Measurements from ENCODE around the gene FBXW9. TPM values are rescaled to one million over a fixed set of nuclear protein-coding genes. Genes with fewer than 3 reads are reported as not detected.
A peak's percentile ranks its signal among the peaks of the same experiment; 100 is the strongest.

Gene FBXW9
- total RNA-seq, 1 donor from 2014 or later = 4.0 TPM

DNA sequence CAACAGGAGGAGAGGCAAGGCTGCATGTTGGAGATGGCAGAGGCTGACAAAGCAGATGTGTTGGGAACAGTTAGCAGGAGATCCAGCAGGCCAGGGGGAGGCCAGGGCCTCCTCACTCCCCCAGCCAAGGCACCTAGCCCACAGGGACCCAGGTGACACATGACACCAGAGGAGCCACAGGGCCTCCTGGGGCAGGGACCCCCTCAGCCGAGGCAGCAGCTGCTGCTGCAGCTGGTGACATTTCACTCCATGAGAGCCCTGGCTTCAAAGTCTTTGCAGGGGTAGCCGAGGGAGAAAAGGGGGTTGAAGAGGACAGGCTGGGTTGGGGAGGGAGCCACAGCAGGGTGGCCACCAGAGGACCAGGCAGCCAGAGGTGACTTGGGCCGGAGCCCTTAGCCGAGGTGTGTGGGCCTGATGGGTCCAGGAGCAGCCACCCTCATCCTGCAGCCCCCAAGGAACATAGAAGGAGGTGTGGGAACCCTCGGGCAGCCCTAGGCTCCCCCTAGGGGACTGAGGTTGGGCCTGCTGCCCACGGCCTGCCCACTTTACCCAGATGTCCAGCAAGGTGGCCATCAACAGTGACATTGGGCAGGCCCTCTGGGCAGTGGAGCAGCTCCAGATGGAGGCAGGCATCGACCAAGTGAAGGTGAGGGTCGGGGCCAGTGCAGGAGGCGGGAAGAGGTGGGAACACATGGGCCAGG lies 8.8 kb downstream of the FBXW9 start, which contains the start of gene GNG14:
Gene GNG14, plus strand, starts transcription at position 503 of the 701 bp plus-strand sequence. Its CDS starts 51 bp downstream, at position 554.
- Histone ChIP-seq H3K79me2 (ENCODE audit: low read depth) (no peaks in the 10 kb centered on the region), H4K20me1 (ENCODE audit: low read depth) (no peaks in the 10 kb centered on the region), H3F3A (ENCODE audit: low read depth) (peaks cover 4% of the 10 kb centered on the region), H3K27ac (no peak within 1 kb of the TSS), H3K9me3 (ENCODE audit: low read depth) (no peaks in the 10 kb centered on the region), H3K36me3 (no peaks in the 10 kb centered on the region), H3K9ac (no peak within 1 kb of the TSS), H3K4me3 (no peak within 1 kb of the TSS), H3K4me2 (no peak within 1 kb of the TSS), H3K27me3 (no peaks in the 10 kb centered on the region), H2AFZ (replicated peaks) (no peak within 1 kb of the TSS), H3K4me1 (no peaks in the 10 kb centered on the region)
- DNase-seq (ENCODE audit: low spot score) = no peak
- peak within 1 kb of the TSS; percentile 11 for H3K27ac Mint-ChIP-seq
- peak within 1 kb of the TSS; percentile 41 for H3K4me3 Mint-ChIP-seq
- H3K9me3 Mint-ChIP-seq = no peaks in the 10 kb centered on the region
- peaks cover 3% of the 10 kb centered on the region for H3K36me3 Mint-ChIP-seq
- no peaks in the 10 kb centered on the region for H3K4me1 Mint-ChIP-seq
- H3K27me3 Mint-ChIP-seq (ENCODE audit: insufficient read depth, low read depth) = no peaks in the 10 kb centered on the region
- TF ChIP-seq EZH2 (IDR thresholded peaks at IDR 0.05) (no peak), EZH2phosphoT487 (IDR thresholded peaks at IDR 0.05) (no peak)
- TF ChIP-seq, protein P1, sequence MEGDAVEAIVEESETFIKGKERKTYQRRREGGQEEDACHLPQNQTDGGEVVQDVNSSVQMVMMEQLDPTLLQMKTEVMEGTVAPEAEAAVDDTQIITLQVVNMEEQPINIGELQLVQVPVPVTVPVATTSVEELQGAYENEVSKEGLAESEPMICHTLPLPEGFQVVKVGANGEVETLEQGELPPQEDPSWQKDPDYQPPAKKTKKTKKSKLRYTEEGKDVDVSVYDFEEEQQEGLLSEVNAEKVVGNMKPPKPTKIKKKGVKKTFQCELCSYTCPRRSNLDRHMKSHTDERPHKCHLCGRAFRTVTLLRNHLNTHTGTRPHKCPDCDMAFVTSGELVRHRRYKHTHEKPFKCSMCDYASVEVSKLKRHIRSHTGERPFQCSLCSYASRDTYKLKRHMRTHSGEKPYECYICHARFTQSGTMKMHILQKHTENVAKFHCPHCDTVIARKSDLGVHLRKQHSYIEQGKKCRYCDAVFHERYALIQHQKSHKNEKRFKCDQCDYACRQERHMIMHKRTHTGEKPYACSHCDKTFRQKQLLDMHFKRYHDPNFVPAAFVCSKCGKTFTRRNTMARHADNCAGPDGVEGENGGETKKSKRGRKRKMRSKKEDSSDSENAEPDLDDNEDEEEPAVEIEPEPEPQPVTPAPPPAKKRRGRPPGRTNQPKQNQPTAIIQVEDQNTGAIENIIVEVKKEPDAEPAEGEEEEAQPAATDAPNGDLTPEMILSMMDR (IDR thresholded peaks at IDR 0.05) = no peak

DNA sequence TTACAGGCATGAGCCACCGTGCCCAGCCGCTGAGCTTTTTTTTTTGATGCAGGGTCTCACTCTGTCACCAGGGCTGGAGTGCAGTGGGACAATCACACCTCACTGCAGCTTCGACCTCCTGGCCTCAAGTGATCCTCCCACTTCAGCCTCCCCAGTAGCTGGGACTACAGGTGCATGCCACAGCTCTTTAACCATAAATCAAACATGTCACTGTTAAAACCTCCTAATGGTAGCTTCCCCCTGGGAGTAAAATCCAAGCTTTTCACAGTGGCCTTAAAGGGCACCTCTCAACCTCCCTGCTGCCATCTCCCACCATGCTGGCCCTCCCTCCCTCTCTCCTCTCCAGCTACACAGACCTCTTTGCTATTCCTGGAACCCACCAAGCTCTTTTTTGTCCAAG lies 10.6 kb downstream of the FBXW9 start:
- H3K9ac ChIP-seq = no peak overlapping the region
- peaks cover 21% of the 10 kb centered on the region for H3F3A ChIP-seq (ENCODE audit: low read depth)
- no peaks in the 10 kb centered on the region for H4K20me1 ChIP-seq (ENCODE audit: low read depth)
- no peaks in the 10 kb centered on the region for H3K36me3 ChIP-seq
- H3K27me3 ChIP-seq = no peaks in the 10 kb centered on the region
- H3K4me3 ChIP-seq = no peak overlapping the region
- peak overlapping the region; percentile 10 for H3K4me3 Mint-ChIP-seq
- H3K9me3 ChIP-seq (ENCODE audit: low read depth) = no peaks in the 10 kb centered on the region
- peak overlapping the region; percentile 18 for H3K27ac Mint-ChIP-seq
- H3K4me1 ChIP-seq = no peaks in the 10 kb centered on the region
- no peaks in the 10 kb centered on the region for H3K79me2 ChIP-seq (ENCODE audit: low read depth)
- no peak overlapping the region for H2AFZ ChIP-seq (replicated peaks)
- H3K27ac ChIP-seq = no peak overlapping the region
- H3K36me3 Mint-ChIP-seq = peaks cover 7% of the 10 kb centered on the region
- no peaks in the 10 kb centered on the region for H3K9me3 Mint-ChIP-seq
- H3K4me2 ChIP-seq = no peak overlapping the region
- DNase-seq (ENCODE audit: low spot score) = no peak
- TF ChIP-seq, protein P1 (IDR thresholded peaks at IDR 0.05) = no peak
- no peak for TF ChIP-seq EZH2 (IDR thresholded peaks at IDR 0.05)
- no peak for TF ChIP-seq EZH2phosphoT487 (IDR thresholded peaks at IDR 0.05)
- peaks cover 4% of the 10 kb centered on the region for H3K4me1 Mint-ChIP-seq
- H3K27me3 Mint-ChIP-seq (ENCODE audit: insufficient read depth, low read depth) = peaks cover 4% of the 10 kb centered on the region

DNA sequence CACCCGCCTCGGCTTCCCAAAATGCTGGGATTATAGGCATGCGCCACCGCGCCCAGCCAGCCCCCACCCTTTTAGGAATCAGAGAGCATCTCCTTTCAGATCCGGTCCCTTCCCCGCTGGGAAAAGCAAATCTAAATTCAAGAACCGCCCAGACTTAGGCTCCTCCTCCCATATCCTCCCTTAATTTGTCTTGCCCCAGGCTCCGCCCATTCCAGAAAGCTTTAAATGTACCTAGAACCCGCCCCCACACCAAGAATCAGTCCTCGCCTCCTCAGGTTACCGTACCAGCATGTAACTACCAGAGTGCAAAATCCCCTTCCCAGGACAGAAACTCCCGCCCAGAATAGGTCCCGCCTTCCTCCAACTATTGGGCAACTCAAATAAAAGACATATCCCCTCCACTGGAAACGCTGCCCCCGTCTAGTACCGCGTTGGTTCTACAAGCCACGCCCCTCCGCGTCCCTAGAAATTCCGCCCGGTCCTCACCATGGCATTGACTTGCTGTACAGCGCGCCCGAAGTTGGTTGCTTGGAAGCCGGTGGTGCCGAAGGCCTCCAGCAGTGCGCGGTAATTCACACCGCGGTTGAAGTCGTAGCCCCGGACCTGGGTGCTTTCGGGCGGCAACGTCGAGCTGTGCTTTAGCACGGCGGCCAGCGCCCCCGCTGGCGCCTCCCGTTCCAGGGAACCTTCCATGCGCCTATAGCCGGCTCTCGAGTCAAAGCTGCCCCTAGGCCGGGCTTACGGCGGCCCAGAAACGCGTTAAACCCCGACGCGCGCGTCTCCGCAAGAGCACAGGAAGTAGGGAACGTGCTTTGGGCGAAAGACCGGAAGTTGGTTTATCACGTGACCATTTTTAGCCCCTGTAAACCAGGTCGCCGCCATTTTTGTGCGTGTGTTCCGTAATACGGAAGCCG lies 15.1 kb downstream of the FBXW9 start, which contains the start of gene DHPS:
Gene DHPS, minus strand, starts transcription at position 807 of the 914 bp plus-strand sequence. Its CDS starts 114 bp downstream, at position 693.
- Histone ChIP-seq H3K79me2 (ENCODE audit: low read depth) (peaks cover 9% of the 10 kb centered on the region), H3K4me1 (no peaks in the 10 kb centered on the region), H2AFZ (replicated peaks) (peak within 1 kb of the TSS; percentile 67), H3K4me3 (peak within 1 kb of the TSS; percentile 70), H3K27me3 (no peaks in the 10 kb centered on the region), H3K27ac (peak within 1 kb of the TSS; percentile 96), H3K4me2 (peak within 1 kb of the TSS; percentile 68), H3F3A (ENCODE audit: low read depth) (peaks cover 40% of the 10 kb centered on the region), H4K20me1 (ENCODE audit: low read depth) (no peaks in the 10 kb centered on the region), H3K9me3 (ENCODE audit: low read depth) (no peaks in the 10 kb centered on the region), H3K9ac (peak within 1 kb of the TSS; percentile 48), H3K36me3 (no peaks in the 10 kb centered on the region)
- H3K4me1 Mint-ChIP-seq = peaks cover 5% of the 10 kb centered on the region
- H3K27me3 Mint-ChIP-seq (ENCODE audit: insufficient read depth, low read depth) = peaks cover 4% of the 10 kb centered on the region
- H3K36me3 Mint-ChIP-seq = peaks cover 15% of the 10 kb centered on the region
- H3K4me3 Mint-ChIP-seq = peak within 1 kb of the TSS; percentile 94
- no peak for TF ChIP-seq EZH2 (IDR thresholded peaks at IDR 0.05)
- no peak for TF ChIP-seq EZH2phosphoT487 (IDR thresholded peaks at IDR 0.05)
- TF ChIP-seq, protein P1 (IDR thresholded peaks at IDR 0.05) = peak; percentile 13
- H3K9me3 Mint-ChIP-seq = no peaks in the 10 kb centered on the region
- DNase-seq (ENCODE audit: low spot score) = peak; percentile 98
- peak within 1 kb of the TSS; percentile 85 for H3K27ac Mint-ChIP-seq

Data from neural progenitor cell (in vitro differentiated cells).